Measurements from ENCODE around the gene VTI1B. TPM values are rescaled to one million over a fixed set of nuclear protein-coding genes. Genes with fewer than 3 reads are reported as not detected.

The VTI1B gene
- total and polyA plus RNA-seq, 2 donors (not counting 3 experiments of a cell fraction or from before 2014, with no cell fraction given): 23.8 to 90.0 TPM

DNA sequence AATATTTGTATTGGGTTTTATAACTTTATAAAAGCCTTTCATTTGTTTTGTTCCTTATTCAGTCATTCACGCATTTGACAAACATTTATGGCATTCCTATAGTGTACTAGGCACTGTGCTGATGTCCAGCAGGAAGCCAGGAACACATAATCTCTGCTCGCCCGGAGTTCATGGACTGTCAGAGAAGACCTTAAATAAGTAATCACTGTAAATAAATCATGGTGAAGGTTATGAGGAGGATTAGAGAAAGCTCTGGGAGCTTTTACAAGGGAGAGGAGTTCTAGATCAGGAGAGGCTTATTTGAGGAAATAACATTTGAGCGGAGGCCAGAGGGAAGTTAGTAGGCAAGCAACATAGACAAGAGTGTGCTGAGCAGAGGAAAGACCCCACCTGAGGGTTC is 22.6 kb upstream of the VTI1B start:
- Histone ChIP-seq H3K4me1 (ENCODE audit: control insufficient read depth, extremely low read depth, insufficient read depth, low read length) (peaks cover 10% of the 10 kb centered on the region), H2AFZ (ENCODE audit: low read depth, low read length) (no peak overlapping the region), H3K9ac (replicated peaks; ENCODE audit: extremely low read depth, insufficient read depth, low read length) (no peak overlapping the region), H3K36me3 (ENCODE audit: control insufficient read depth in 2 of 2, extremely low read depth in 1 of 2, insufficient read depth in 2 of 2, low read length in 2 of 2) (peaks cover 3 to 4% of the 10 kb centered on the region in 2 experiments), H3K9me3 (replicated peaks; ENCODE audit: control insufficient read depth, insufficient read depth, low read length) (no peaks in the 10 kb centered on the region), H3K27me3 (ENCODE audit: control insufficient read depth in 2 of 2, insufficient read depth in 2 of 2, low read length in 2 of 2) (no peaks in the 10 kb centered on the region), H3K27ac (ENCODE audit: insufficient read depth, low read depth, low read length) (no peak overlapping the region), H3K79me2 (ENCODE audit: control insufficient read depth, insufficient read depth, low read length) (peaks cover 27% of the 10 kb centered on the region), H4K20me1 (replicated peaks; ENCODE audit: control insufficient read depth, extremely low read depth, insufficient read depth, low read length) (no peaks in the 10 kb centered on the region), H3K9me1 (replicated peaks; ENCODE audit: control insufficient read depth, extremely low read depth, insufficient read depth, low read length) (no peaks in the 10 kb centered on the region), H3K4me3 (replicated peaks in 1 of 3; ENCODE audit: insufficient read depth in 1 of 3, low read depth in 1 of 3, low read length in 3 of 3) (no peak overlapping the region), H3K4me2 (ENCODE audit: insufficient read depth, low read length) (no peak overlapping the region)
- DNase-seq (ENCODE audit: low read depth, low spot score) (no peak), FAIRE-seq (no peak)
- dilution Hi-C loops (cut with MboI; ENCODE audit: extremely low pct_ligation_motif_present, low sequenced_read_pairs) (no loop called here), intact Hi-C loops (cut with micrococcal nuclease) (no loop called here)
- TF ChIP-seq POLR2A (IDR thresholded peaks at IDR 0.05; ENCODE audit: low read depth, low read length): no peak
- TF ChIP-seq MYC (IDR thresholded peaks at IDR 0.05; ENCODE audit: low read depth, low read length): no peak
- TF ChIP-seq GATA2 (IDR thresholded peaks at IDR 0.05; ENCODE audit: insufficient read depth, insufficient read length, low read depth, low read length): no peak
- no peak for TF ChIP-seq JUN (IDR thresholded peaks at IDR 0.05; ENCODE audit: borderline replicate concordance, insufficient read depth, insufficient read length, low read depth)
- TF ChIP-seq EZH2 (IDR thresholded peaks at IDR 0.05; ENCODE audit: borderline replicate concordance, low read depth, low read length, severe bottlenecking): no peak
- TF ChIP-seq FOS (IDR thresholded peaks at IDR 0.05; ENCODE audit: borderline replicate concordance, insufficient read depth, low read length): no peak
- TF ChIP-seq, protein P1, sequence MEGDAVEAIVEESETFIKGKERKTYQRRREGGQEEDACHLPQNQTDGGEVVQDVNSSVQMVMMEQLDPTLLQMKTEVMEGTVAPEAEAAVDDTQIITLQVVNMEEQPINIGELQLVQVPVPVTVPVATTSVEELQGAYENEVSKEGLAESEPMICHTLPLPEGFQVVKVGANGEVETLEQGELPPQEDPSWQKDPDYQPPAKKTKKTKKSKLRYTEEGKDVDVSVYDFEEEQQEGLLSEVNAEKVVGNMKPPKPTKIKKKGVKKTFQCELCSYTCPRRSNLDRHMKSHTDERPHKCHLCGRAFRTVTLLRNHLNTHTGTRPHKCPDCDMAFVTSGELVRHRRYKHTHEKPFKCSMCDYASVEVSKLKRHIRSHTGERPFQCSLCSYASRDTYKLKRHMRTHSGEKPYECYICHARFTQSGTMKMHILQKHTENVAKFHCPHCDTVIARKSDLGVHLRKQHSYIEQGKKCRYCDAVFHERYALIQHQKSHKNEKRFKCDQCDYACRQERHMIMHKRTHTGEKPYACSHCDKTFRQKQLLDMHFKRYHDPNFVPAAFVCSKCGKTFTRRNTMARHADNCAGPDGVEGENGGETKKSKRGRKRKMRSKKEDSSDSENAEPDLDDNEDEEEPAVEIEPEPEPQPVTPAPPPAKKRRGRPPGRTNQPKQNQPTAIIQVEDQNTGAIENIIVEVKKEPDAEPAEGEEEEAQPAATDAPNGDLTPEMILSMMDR (IDR thresholded peaks at IDR 0.05; ENCODE audit: extremely low read depth in 1 of 2, insufficient read depth in 1 of 2, low read depth in 1 of 2, low read length in 2 of 2): no peak
- TF ChIP-seq, protein P2, sequence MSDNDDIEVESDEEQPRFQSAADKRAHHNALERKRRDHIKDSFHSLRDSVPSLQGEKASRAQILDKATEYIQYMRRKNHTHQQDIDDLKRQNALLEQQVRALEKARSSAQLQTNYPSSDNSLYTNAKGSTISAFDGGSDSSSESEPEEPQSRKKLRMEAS (IDR thresholded peaks at IDR 0.05; ENCODE audit: insufficient read depth, insufficient read length): no peak
- ChIA-PET CTCF (interaction anchor here (1.6 kb wide), 1 partner anchor 84 kb away, joined by 5 read pairs; no protein-coding TSS in a partner anchor), POLR2A (no interaction called here)
- BruUV-seq (replicated peaks): no TSS peak

Measured in endothelial cell of umbilical vein (primary cell).